PFSK-1 (cell line): ENCODE results near the gene CSF1R.

Experiments used
- POLR2AphosphoS5 ChIP-seq: IDR thresholded peaks from 2 replicates; pipeline ENCODE4 v1.6.1; 2012; ENCODE audit warnings: low read depth, mild to moderate bottlenecking, control low read depth, low read length, moderate library complexity
- SIN3A ChIP-seq: IDR thresholded peaks from 2 replicates; pipeline ENCODE4 v1.6.1; 2012; ENCODE audit warnings: mild to moderate bottlenecking, low read length, moderate library complexity, borderline replicate concordance; ENCODE audit not compliant: insufficient read depth
- TAF1 ChIP-seq: IDR thresholded peaks from 2 replicates; pipeline ENCODE4 v1.6.1; 2012; ENCODE audit warnings: low read length, control low read depth, borderline replicate concordance; ENCODE audit not compliant: insufficient read depth
- TF ChIP-seq, protein P1 (sequence below), 2 experiments: IDR thresholded peaks; 2 replicates each; pipeline versions ENCODE4 v1.6.1 to v1.8.0; 2011 to 2012; ENCODE audit warnings: low read depth in 2 of 2, low read length in 2 of 2, control low read depth in 1 of 2, inconsistent platforms in 1 of 2, mild to moderate bottlenecking in 1 of 2, moderate library complexity in 1 of 2; ENCODE audit not compliant: insufficient read depth in 1 of 2

DNA sequence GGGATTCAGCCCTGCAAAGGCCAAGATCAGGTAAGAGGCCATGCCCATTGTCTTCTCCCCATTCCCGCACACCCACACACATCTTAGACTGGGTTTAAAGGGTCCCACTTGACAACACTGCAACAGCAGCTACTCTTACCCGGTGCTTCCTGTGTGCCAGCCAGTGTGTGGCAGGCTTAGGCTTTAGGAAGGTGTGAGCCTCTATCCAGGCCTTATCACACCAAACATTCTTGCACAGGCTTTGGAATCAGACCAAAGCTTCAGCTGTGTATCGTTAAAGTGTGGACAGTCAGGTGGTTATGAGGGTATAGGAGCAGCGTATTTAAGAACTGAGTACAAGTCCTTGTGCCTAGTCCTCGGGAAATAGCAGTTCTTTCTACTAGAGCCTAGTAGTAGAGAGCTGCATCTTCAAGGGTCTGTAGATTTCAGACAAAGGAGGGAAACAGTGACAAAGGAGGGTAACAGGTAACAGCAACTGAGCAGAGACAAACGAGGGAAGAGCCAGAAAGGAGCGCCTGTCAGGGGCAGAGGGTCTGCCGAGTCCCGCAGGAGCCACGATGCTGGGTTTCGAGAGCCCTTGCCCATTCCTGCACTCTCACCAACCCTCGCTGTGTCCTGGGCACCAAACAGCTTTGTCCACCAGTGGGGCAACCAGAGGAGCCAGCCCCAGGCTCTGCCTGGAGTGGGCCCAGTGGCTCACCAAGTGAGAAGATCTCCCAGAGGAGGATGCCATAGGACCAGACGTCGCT lies 30.9 kb downstream of the CSF1R start:
- TF ChIP-seq POLR2AphosphoS5, result no peak
- no peak for TF ChIP-seq TAF1
- TF ChIP-seq SIN3A, result no peak
- TF ChIP-seq, protein P1, sequence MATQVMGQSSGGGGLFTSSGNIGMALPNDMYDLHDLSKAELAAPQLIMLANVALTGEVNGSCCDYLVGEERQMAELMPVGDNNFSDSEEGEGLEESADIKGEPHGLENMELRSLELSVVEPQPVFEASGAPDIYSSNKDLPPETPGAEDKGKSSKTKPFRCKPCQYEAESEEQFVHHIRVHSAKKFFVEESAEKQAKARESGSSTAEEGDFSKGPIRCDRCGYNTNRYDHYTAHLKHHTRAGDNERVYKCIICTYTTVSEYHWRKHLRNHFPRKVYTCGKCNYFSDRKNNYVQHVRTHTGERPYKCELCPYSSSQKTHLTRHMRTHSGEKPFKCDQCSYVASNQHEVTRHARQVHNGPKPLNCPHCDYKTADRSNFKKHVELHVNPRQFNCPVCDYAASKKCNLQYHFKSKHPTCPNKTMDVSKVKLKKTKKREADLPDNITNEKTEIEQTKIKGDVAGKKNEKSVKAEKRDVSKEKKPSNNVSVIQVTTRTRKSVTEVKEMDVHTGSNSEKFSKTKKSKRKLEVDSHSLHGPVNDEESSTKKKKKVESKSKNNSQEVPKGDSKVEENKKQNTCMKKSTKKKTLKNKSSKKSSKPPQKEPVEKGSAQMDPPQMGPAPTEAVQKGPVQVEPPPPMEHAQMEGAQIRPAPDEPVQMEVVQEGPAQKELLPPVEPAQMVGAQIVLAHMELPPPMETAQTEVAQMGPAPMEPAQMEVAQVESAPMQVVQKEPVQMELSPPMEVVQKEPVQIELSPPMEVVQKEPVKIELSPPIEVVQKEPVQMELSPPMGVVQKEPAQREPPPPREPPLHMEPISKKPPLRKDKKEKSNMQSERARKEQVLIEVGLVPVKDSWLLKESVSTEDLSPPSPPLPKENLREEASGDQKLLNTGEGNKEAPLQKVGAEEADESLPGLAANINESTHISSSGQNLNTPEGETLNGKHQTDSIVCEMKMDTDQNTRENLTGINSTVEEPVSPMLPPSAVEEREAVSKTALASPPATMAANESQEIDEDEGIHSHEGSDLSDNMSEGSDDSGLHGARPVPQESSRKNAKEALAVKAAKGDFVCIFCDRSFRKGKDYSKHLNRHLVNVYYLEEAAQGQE (IDR thresholded peaks at IDR 0.05; ENCODE audit: insufficient read depth in 1 of 2, low read depth in 2 of 2, low read length in 2 of 2), result no peak
